Limb (tissue), 2 donors: ENCODE data around the gene ZNHIT3.
"Not testable (repeated sequence)": the region's sequence is repeated elsewhere in the genome, so short reads cannot be mapped to it uniquely, and the experiment has no call there.

Experiments
- DNase-seq, 2 donors: peaks; one replicate each; pipeline ENCODE4 v3.0.0-alpha.2; 2016; ENCODE audit errors: extremely low spot score in 2 of 2

ZNHIT3 gene

DNA sequence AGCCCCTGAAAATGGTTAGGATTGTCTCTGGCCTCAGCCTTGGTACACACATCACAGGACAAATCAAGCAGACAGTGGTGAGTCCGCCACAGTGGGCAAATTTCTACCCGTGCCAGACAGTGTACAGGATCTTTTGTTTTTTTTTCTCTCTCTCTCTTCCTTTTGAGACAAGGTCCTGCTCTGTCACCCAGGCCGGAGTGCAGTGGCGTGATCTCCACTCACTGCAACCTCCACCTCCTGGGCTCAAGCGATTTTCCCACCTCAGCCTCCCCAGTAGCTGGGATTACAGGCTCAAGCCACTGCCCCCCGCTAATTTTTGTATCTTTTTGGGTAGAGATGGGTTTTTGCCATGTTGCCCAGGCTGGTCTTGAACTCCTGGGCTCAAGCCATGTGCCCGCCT is 2.5 kb upstream of the ZNHIT3 start:
- DNase-seq: not testable (repeated sequence)

- DNase-seq: no peak
Observed at GRCh38 chr17:36485027-36485426, 1.5 kb upstream of the ZNHIT3 start.

GRCh38 chr17:36485805-36486203 is 677 bp upstream of the ZNHIT3 start:
- no peak for DNase-seq

GRCh38 chr17:36493956-36494355 is 7.5 kb downstream of the ZNHIT3 start:
- DNase-seq: no peak

GRCh38 chr17:36494674-36495073 is 8.2 kb downstream of the ZNHIT3 start:
- no peak for DNase-seq

- no peak for DNase-seq
Observed at GRCh38 chr17:36495076-36495578, 8.6 kb downstream of the ZNHIT3 start.

GRCh38 chr17:36496018-36496789 is 9.7 kb downstream of the ZNHIT3 start:
- DNase-seq: no peak

GRCh38 chr17:36498155-36498554 is 11.7 kb downstream of the ZNHIT3 start:
- no peak for DNase-seq

DNA sequence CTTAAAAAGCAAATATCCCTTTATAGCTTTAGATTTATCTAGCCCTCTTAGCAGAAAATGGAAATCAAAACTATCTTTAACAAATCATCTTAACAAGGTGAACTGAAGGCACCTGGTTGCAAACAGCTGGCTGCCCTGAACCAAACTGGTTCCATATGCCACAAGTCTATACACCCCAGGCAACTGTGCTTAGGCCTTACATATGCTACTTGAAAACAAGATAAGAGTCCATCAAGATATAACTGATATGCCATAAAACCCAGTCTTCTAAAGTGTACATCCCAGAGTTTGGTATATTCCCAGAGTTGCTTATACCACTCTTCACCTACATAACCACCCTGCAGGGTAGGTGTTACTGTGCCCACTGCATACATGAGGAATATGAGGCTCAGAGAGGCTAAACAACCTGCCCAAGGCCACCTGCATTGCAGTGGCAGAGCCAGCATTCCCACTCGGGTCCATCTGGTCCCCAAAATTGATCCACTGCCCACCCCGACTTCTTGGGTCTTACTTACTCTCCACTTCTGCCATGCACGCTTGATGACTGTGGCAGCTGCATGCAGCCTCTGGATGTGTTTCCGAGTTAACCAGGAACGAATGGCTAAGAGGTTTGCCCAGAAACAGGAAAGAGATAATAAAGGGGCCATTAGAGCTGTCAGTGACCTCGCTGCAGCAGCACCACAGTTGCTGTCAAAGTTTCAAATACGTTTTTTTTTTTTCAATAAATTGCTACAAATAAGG is 12.2 kb downstream of the ZNHIT3 start:
- DNase-seq: no peak

GRCh38 chr17:36500745-36501225 is 14.3 kb downstream of the ZNHIT3 start:
- no peak for DNase-seq

DNA sequence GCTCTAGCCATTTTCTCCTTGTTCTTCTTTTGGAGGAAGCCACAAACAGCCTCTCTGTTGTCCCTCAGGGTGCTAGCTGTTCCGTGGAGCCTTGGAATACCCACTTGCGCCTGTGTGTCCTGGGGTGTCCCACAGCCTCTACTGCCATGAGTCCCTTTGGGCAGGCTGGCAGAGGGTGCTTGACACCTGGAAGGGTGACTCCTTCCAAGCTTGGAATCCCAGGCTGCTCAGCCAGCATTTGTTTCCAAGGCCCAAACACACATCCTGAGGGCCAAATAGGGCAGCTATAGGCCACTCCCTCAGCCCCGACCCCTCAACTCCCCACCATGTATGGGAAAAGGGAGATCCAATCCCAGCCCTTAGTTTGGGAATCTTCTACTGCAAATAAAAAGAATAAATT is 14.9 kb downstream of the ZNHIT3 start:
- no peak for DNase-seq

DNA sequence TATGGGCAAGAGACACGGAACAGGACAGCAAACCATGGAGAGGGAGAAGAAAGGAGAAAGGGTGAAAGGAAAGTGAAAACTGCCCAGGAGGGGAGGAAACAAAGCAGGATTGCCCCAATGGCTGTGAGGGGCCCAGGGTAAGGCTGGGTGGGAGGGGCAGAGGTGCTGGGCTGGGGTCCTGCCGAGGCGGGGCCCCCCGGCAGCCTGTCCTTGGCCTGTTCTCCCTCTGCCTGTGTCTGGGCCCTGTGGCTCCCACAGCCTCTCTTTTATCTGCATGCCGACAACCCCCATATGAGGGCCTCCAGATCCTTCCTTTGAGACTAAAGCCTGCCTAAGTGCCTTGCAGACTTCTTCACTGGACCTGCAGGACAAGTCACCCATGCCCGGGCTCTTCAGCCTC is 15.5 kb downstream of the ZNHIT3 start:
- DNase-seq: no peak

DNA sequence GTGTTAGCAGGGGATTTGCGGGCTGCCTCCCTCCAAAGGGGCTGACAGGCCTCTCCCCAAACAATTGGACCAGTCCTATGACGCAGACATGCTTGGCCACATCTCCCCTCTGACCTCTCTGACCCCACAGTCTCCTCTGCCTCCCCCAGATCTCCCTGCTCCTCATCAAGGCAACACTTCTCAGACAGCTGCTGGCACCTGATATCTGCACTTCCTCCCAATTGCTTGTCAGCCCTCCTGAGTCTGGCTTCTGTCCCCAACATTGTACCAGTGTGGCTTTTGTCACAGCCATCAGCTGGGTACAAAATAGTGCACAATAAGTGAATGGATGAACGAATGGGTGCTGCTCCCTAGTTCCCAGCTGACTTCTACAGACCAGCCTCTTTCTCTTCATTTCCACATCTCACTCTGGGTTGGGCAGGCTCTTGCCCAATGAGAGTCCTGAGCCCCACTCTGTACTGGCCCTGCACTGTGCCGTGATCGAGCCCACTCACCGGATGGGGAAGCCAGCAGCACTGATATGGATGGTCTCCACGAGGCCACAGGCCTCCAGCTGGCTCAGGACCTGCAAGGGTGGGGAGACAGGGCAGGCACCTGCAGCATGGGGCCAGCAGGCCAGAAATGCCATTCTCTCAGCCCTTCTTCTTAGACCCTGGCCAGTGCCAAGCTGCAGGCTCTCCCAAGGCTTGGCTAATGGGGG is 17.1 kb downstream of the ZNHIT3 start:
- DNase-seq: no peak

- no peak for DNase-seq
Observed at GRCh38 chr17:36504156-36504545, 17.7 kb downstream of the ZNHIT3 start.

DNA sequence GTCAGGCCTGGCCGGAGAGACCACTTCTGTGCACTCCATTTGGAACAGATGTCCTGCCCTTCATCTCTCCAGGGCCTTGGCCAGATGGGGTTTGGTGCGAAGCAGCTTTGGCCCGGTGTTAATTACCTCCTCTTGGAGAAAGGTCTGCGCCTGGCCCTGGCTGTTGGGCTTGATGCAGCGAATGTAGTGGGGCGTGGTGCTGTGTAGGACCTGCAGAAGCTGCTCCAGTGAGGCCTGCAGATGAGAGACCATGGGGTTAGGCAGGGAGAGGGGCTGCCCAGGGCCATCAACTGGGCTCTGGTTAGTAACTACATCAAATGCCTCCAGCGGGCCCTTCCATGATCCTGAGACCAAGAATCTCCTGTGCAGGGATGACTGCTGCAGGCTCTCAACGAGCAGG is 18.7 kb downstream of the ZNHIT3 start:
- no peak for DNase-seq

DNA sequence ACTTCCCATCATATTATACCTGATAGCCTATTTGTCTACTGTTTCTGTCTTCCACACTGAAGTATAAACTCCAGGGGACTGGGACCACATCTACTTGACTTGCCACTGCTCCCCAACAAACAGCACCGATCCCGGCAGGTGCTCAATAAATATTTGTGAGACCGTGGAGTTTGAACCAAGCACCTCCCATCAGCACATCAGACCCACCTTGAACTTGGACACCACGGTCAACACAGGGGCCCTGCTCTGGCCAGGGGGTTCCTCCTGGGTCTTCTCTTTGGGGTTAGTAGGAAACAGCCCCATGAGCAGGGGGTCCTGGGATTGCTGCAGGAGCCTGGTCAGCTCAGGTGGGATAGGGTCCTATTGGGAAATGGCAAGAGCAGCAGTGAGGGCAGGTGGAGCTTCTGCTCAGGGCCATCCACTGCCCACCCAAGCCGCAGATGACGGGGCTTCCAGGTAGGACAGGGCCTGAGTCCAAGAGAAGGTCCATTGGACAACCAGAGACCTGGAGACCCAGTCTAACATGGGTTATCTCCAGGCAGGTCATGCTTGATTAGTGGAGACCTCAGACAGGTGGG is 19.9 kb downstream of the ZNHIT3 start:
- no peak for DNase-seq

- DNase-seq: no peak
Observed at GRCh38 chr17:36506831-36507230, 20.4 kb downstream of the ZNHIT3 start.

GRCh38 chr17:36507266-36507665 is 20.8 kb downstream of the ZNHIT3 start:
- DNase-seq: no peak

DNA sequence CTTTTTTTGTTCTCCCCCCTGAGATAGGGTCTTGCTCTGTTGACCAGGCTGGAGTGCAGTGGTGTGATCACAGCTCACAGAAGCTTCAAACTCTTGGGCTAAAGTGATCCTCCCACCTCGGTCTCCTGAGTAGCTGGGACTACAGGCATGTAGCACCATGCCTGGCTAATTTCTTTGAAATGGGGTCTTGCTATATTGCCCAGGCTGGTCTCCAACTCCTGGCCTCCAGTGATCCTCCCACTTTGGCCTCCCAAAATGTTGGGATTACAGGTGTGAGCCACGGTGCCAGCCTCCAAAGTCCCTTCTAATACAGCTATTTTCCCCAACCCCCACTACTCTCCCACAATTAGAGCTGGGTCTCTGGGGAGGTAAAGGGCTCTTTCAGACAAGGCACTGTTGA is 22.0 kb downstream of the ZNHIT3 start:
- not testable (repeated sequence) for DNase-seq

GRCh38 chr17:36509272-36509985 is 22.9 kb downstream of the ZNHIT3 start:
- DNase-seq: no peak

- no peak for DNase-seq
Observed at GRCh38 chr17:36510636-36511035, 24.2 kb downstream of the ZNHIT3 start.
